GM12891 (cell line): ENCODE measurements around the gene PPP1R36.

Source experiments
- DNase-seq: peaks from one replicate; pipeline ENCODE4 v3.0.0; 2011; ENCODE audit warnings: low spot score; ENCODE audit not compliant: insufficient read length
- FAIRE-seq: peaks from 2 replicates; lab custom pipeline; 2011; peaks lifted over from hg19 to GRCh38; lab: Jason Lieb, UNC
- PAX5 ChIP-seq: IDR thresholded peaks from 2 replicates; pipeline ENCODE4 v1.6.1; 2011; ENCODE audit warnings: low read length, moderate library complexity, mild to moderate bottlenecking; ENCODE audit not compliant: insufficient read depth, severe bottlenecking
- POLR2A ChIP-seq: IDR thresholded peaks from 2 replicates; pipeline ENCODE4 v1.6.1; 2011; ENCODE audit warnings: low read depth, low read length, control low read depth
- POLR2AphosphoS5 ChIP-seq: IDR thresholded peaks from 2 replicates; pipeline ENCODE4 v1.6.1; 2011; ENCODE audit warnings: low read depth, low read length, control low read depth
- POU2F2 ChIP-seq: IDR thresholded peaks from 2 replicates; pipeline ENCODE4 v1.6.1; 2011; ENCODE audit warnings: low read depth, mild to moderate bottlenecking, control low read depth, low read length, moderate library complexity
- SPI1 ChIP-seq: IDR thresholded peaks from 2 replicates; pipeline ENCODE4 v1.6.1; 2011; ENCODE audit warnings: low read depth, low read length, control low read depth
- TAF1 ChIP-seq: IDR thresholded peaks from 2 replicates; pipeline ENCODE4 v1.6.1; 2011; ENCODE audit warnings: low read depth, low read length, control low read depth

Gene PPP1R36

GRCh38 chr14:64581363-64581762 is 31.6 kb downstream of the PPP1R36 start:
- DNase-seq, result no peak
- no peak for FAIRE-seq
- TF ChIP-seq POLR2AphosphoS5, result no peak
- no peak for TF ChIP-seq TAF1
- no peak for TF ChIP-seq SPI1
- TF ChIP-seq PAX5, result no peak
- TF ChIP-seq POU2F2, result no peak
- no peak for TF ChIP-seq POLR2A

GRCh38 chr14:64581817-64582216 is 32.1 kb downstream of the PPP1R36 start:
- no peak for FAIRE-seq
- DNase-seq, result no peak
- TF ChIP-seq SPI1 (no peak), POLR2A (no peak), TAF1 (no peak), PAX5 (no peak), POU2F2 (no peak), POLR2AphosphoS5 (no peak)

- DNase-seq, result no peak
- TF ChIP-seq POLR2A (no peak), PAX5 (no peak), SPI1 (no peak), TAF1 (no peak), POU2F2 (no peak), POLR2AphosphoS5 (no peak)
- no peak for FAIRE-seq
Measured at GRCh38 chr14:64584190-64584589, 34.4 kb downstream of the PPP1R36 start.

GRCh38 chr14:64591809-64592208 is 42.0 kb downstream of the PPP1R36 start:
- FAIRE-seq (no peak), DNase-seq (no peak)
- TF ChIP-seq SPI1 (no peak), POU2F2 (no peak), POLR2A (no peak), POLR2AphosphoS5 (no peak), PAX5 (no peak), TAF1 (no peak)

GRCh38 chr14:64594438-64594837 is 44.7 kb downstream of the PPP1R36 start:
- no peak for TF ChIP-seq TAF1
- no peak for TF ChIP-seq POLR2A
- TF ChIP-seq POLR2AphosphoS5, result no peak
- no peak for TF ChIP-seq SPI1
- no peak for TF ChIP-seq POU2F2
- no peak for TF ChIP-seq PAX5
- FAIRE-seq, result no peak

GRCh38 chr14:64598404-64598803 is 48.6 kb downstream of the PPP1R36 start:
- DNase-seq, result no peak
- no peak for FAIRE-seq
- TF ChIP-seq SPI1 (peak; percentile 78), TAF1 (no peak)

More at GRCh38 chr14:64594438-64594837, 44.7 kb downstream of the PPP1R36 start:
- DNase-seq, result no peak

GRCh38 chr14:64601571-64601970 is 51.8 kb downstream of the PPP1R36 start:
- DNase-seq (no peak), FAIRE-seq (no peak)
- TF ChIP-seq POLR2AphosphoS5 (no peak), POU2F2 (no peak), PAX5 (no peak), POLR2A (no peak), SPI1 (no peak)

- no peak for DNase-seq
- FAIRE-seq, result no peak
Measured at GRCh38 chr14:64602826-64603225, 53.1 kb downstream of the PPP1R36 start.

GRCh38 chr14:64604001-64604400 is 54.2 kb downstream of the PPP1R36 start:
- DNase-seq (no peak), FAIRE-seq (no peak)
- TF ChIP-seq POLR2A (no peak), POU2F2 (no peak), PAX5 (no peak), SPI1 (no peak), TAF1 (no peak), POLR2AphosphoS5 (no peak)

More at GRCh38 chr14:64602826-64603225, 53.1 kb downstream of the PPP1R36 start:
- TF ChIP-seq POLR2AphosphoS5 (no peak), TAF1 (no peak)

- TF ChIP-seq TAF1, result no peak
- DNase-seq, result no peak
- no peak for FAIRE-seq
Measured at GRCh38 chr14:64604881-64605280, 55.1 kb downstream of the PPP1R36 start.

- TF ChIP-seq PAX5 (no peak), POU2F2 (no peak), TAF1 (no peak), SPI1 (no peak), POLR2A (no peak), POLR2AphosphoS5 (no peak)
- DNase-seq (no peak), FAIRE-seq (no peak)
Measured at GRCh38 chr14:64605926-64606685, 56.3 kb downstream of the PPP1R36 start.
